Suprapubic skin (tissue), 4 donors: ENCODE measurements around the gene NTM.

ENCODE experiments used
- POLR2A ChIP-seq, 2 donors: fragments of 450-650 bp; IDR thresholded peaks; one replicate each; pipeline ENCODE4 v1.6.1; 2017; ENCODE audit warnings: antibody characterized with exemption in 2 of 2, mild to moderate bottlenecking in 2 of 2, moderate library complexity in 2 of 2
- POLR2AphosphoS5 ChIP-seq, 3 donors: sonication (generic); formaldehyde crosslinking; IDR thresholded peaks; one replicate each; pipeline ENCODE4 v1.6.1; 2017; ENCODE audit warnings: antibody characterized with exemption in 3 of 3
- TF ChIP-seq, protein P1 (sequence below), 2 donors: fragments of 200-600 bp in 1 of 2; fragments of 450-650 bp in 1 of 2; sonication (generic) in 1 of 2; IDR thresholded peaks; one replicate each; pipeline ENCODE4 v1.5.1; 2016 to 2019; ENCODE audit warnings: antibody characterized with exemption in 2 of 2, mild to moderate bottlenecking in 1 of 2, moderate library complexity in 1 of 2

DNA sequence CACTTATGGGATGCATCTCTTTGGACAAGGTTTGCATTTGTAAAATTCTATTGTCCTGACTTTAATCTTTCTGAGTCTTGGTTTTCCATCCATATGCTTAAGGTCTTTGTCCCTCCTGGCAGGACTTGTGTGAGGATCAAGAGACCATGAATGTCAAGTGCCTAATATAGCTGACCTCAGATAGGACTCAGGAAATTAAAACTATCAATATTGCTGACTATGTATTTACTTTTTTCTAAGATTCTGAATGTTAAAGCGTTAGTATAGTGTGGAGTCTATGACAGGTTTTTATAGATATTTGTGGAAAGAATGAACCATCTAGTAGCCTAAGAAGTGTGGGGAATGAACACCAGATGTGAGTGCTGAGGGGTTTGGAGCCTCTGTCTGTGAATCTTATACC is 637.8 kb downstream of the NTM start:
- TF ChIP-seq POLR2A (IDR thresholded peaks at IDR 0.05) (no peak), POLR2AphosphoS5 (IDR thresholded peaks at IDR 0.05) (no peak)
- TF ChIP-seq, protein P1, sequence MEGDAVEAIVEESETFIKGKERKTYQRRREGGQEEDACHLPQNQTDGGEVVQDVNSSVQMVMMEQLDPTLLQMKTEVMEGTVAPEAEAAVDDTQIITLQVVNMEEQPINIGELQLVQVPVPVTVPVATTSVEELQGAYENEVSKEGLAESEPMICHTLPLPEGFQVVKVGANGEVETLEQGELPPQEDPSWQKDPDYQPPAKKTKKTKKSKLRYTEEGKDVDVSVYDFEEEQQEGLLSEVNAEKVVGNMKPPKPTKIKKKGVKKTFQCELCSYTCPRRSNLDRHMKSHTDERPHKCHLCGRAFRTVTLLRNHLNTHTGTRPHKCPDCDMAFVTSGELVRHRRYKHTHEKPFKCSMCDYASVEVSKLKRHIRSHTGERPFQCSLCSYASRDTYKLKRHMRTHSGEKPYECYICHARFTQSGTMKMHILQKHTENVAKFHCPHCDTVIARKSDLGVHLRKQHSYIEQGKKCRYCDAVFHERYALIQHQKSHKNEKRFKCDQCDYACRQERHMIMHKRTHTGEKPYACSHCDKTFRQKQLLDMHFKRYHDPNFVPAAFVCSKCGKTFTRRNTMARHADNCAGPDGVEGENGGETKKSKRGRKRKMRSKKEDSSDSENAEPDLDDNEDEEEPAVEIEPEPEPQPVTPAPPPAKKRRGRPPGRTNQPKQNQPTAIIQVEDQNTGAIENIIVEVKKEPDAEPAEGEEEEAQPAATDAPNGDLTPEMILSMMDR (IDR thresholded peaks at IDR 0.05): no peak
